Upper lobe of right lung (tissue), 1 donor: Measurements from ENCODE around the gene PNLDC1. TPM values are rescaled to one million over a fixed set of nuclear protein-coding genes. Genes with fewer than 3 reads are reported as not detected.

ENCODE experiments used
- ATAC-seq: fragments of 200-7000 bp; cut with Tn5 transposase; one replicate; pipeline ENCODE4 v1.9.1; 2020; ENCODE audit warnings: mild to moderate bottlenecking, moderate library complexity
- DNase-seq: peaks from one replicate; pipeline ENCODE4 v3.0.0-alpha.2; 2020
- H3K27ac ChIP-seq: fragments of 200-600 bp; one replicate; pipeline ENCODE4 v1.8.0; 2022
- H3K27me3 ChIP-seq: fragments of 200-600 bp; one replicate; pipeline ENCODE4 v1.8.0; 2022; ENCODE audit warnings: mild to moderate bottlenecking
- H3K36me3 ChIP-seq: fragments of 200-600 bp; one replicate; pipeline ENCODE4 v1.8.0; 2022
- H3K4me1 ChIP-seq: fragments of 200-600 bp; one replicate; pipeline ENCODE4 v1.8.0; 2022
- H3K4me3 ChIP-seq: fragments of 200-600 bp; one replicate; pipeline ENCODE4 v1.8.0; 2022; ENCODE audit warnings: mild to moderate bottlenecking
- H3K9me3 ChIP-seq: fragments of 200-600 bp; one replicate; pipeline ENCODE4 v1.8.0; 2022
- intact Hi-C: fragments of 100-400 bp; cut with DNase I; formaldehyde crosslinking; loops from one replicate; pipeline ENCODE4 v1.11.0; 2022
- total RNA-seq: library from RNA; stranded (reverse); fragmentation: NEBNext Ultra II Directional; extraction: Animal tissue kit (Norgen Biotek cat#: 25700); gene quantifications from one replicate; pipeline ENCODE4 v1.2.1, GENCODE V29; 2021
- TF ChIP-seq, protein P1 (sequence below): fragments of 200-600 bp; IDR thresholded peaks from one replicate; pipeline ENCODE4 v1.8.0; 2022; ENCODE audit warnings: antibody characterized with exemption
- donor health status: DM: no; HTN: yes; CAD: no; lungs with severe emphysema.

PNLDC1 gene
- total RNA-seq, 1 donor from 2014 or later, result 0.49 TPM

DNA sequence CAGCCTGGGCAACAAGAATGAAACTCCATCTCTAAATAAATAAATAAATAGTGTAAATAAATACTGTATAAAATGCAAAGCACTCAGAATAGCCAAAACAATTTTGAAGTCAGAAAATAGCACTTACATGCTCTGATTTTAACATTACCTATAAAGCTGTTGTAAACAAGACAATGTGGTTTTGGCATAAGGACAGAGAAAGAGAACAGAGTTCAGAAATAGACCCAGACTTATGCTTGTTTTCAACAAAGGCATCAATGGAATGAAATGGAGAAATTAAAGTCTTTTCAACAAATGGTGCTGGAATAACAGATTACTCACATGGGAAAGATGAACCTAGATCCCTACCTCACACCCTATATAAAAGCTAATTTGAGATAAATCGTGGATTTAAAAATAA lies 27.9 kb upstream of the PNLDC1 start:
- Histone ChIP-seq H3K27me3 (no peaks in the 10 kb centered on the region), H3K4me3 (no peak overlapping the region), H3K27ac (no peak overlapping the region), H3K4me1 (no peaks in the 10 kb centered on the region), H3K36me3 (peaks cover 83% of the 10 kb centered on the region), H3K9me3 (no peaks in the 10 kb centered on the region)
- ATAC-seq, result no peak
- TF ChIP-seq, protein P1, sequence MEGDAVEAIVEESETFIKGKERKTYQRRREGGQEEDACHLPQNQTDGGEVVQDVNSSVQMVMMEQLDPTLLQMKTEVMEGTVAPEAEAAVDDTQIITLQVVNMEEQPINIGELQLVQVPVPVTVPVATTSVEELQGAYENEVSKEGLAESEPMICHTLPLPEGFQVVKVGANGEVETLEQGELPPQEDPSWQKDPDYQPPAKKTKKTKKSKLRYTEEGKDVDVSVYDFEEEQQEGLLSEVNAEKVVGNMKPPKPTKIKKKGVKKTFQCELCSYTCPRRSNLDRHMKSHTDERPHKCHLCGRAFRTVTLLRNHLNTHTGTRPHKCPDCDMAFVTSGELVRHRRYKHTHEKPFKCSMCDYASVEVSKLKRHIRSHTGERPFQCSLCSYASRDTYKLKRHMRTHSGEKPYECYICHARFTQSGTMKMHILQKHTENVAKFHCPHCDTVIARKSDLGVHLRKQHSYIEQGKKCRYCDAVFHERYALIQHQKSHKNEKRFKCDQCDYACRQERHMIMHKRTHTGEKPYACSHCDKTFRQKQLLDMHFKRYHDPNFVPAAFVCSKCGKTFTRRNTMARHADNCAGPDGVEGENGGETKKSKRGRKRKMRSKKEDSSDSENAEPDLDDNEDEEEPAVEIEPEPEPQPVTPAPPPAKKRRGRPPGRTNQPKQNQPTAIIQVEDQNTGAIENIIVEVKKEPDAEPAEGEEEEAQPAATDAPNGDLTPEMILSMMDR, result no peak
- intact Hi-C loops, result no loop called here
- DNase-seq, result no peak

DNA sequence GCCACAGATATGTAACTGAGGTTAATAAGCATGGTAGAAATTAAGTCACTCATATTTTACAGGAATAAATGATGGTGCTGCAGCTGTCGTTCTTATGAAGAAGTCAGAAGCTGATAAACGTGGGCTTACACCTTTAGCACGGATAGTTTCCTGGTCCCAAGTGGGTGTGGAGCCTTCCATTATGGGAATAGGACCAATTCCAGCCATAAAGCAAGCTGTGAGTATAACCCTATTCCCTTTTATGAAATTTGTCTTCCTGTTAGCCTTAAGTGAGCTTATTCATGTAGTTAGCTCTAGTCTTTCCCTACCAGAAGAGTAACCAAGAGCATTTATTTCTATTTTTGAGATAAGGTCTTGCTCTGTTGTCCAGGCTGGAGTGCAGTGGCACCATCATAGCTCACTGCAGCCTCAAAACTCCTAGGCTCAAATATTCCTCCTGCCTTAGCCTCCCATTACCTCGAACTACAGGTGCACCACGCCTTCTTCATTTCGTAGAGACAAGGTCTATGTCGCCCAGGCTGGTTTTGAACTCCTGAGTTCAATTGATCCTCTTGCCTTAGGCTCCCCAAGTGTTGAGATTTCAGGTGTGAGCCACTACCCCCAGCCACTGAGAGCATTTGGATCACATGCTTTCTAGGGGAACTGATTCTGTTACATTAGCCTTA lies 22.7 kb upstream of the PNLDC1 start:
- ATAC-seq, result no peak
- Histone ChIP-seq H3K36me3 (peaks cover 97% of the 10 kb centered on the region), H3K9me3 (no peaks in the 10 kb centered on the region), H3K4me3 (no peak overlapping the region), H3K27me3 (no peaks in the 10 kb centered on the region), H3K27ac (no peak overlapping the region), H3K4me1 (no peaks in the 10 kb centered on the region)
- DNase-seq, result no peak
- TF ChIP-seq, protein P1, result no peak
- intact Hi-C loops, result no loop called here

DNA sequence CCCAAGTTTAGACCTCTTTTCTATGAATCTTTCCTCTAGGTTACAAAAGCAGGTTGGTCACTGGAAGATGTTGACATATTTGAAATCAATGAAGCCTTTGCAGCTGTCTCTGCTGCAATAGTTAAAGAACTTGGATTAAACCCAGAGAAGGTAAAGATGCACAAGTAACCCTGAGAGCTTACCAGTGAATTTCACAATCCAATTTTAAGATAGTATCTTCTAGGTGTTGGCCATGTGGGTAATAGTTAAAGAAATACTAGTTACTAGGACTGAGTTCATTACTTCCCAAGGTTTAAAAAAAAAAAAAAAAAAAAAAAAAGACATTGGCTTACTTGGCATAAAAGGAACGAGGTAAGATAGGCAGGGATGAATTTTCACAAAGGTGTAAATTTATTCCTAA lies 21.9 kb upstream of the PNLDC1 start:
- Histone ChIP-seq H3K36me3 (peaks cover 97% of the 10 kb centered on the region), H3K27me3 (no peaks in the 10 kb centered on the region), H3K27ac (no peak overlapping the region), H3K4me1 (no peaks in the 10 kb centered on the region), H3K9me3 (no peaks in the 10 kb centered on the region), H3K4me3 (no peak overlapping the region)
- no peak for DNase-seq
- intact Hi-C loops, result no loop called here
- ATAC-seq, result no peak
- TF ChIP-seq, protein P1, result no peak

DNA sequence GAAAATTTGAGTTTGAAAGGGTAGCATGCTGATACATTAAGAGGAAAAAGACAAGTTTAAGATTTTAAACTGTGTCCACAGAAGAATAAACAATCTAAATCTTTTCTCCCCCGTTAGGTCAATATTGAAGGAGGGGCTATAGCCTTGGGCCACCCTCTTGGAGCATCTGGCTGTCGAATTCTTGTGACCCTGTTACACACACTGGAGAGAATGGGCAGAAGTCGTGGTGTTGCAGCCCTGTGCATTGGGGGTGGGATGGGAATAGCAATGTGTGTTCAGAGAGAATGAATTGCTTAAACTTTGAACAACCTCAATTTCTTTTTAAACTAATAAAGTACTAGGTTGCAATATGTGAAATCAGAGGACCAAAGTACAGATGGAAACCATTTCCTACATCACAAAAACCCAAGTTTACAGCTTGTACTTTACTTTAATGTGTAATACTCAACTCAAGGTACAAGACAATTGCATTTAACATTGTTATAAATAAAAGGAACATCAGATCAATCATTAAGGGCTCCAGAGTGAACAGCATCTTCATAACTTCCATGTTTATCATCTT lies 21.5 kb upstream of the PNLDC1 start:
- Histone ChIP-seq H3K4me3 (no peak overlapping the region), H3K9me3 (no peaks in the 10 kb centered on the region), H3K27ac (no peak overlapping the region), H3K36me3 (peaks cover 97% of the 10 kb centered on the region), H3K4me1 (no peaks in the 10 kb centered on the region), H3K27me3 (no peaks in the 10 kb centered on the region)
- ATAC-seq (no peak), DNase-seq (no peak)
- TF ChIP-seq, protein P1, result no peak
- intact Hi-C loops, result no loop called here

DNA sequence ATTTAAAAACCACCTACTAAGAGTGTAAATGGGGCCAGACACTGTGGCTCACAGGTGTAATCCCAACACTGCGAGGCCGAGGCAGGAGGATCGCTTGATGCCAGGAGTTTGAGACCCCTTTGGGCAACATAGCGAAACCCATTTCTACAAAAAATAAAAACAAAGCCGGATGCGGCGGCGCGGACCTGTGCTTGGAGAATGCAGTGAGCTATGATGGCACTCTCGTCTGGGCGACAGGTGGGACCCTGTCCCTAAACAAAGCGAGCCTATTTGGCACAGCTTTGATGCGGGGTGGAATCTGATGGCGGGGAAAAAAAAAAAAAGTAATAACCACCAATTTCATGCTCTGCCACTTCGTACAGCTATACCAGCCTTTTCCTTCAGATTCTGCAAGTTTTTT lies 11.8 kb upstream of the PNLDC1 start:
- DNase-seq (no peak), ATAC-seq (no peak)
- no peaks in the 10 kb centered on the region for H3K27me3 ChIP-seq
- no peaks in the 10 kb centered on the region for H3K9me3 ChIP-seq
- TF ChIP-seq, protein P1, result no peak
- peak overlapping the region; percentile 90 for H3K27ac ChIP-seq
- H3K4me1 ChIP-seq, result peaks cover 31% of the 10 kb centered on the region
- intact Hi-C loops, result no loop called here
- peak overlapping the region; percentile 98 for H3K4me3 ChIP-seq
- H3K36me3 ChIP-seq, result peaks cover 62% of the 10 kb centered on the region
